Gastrocnemius medialis (tissue), 4 donors: ENCODE measurements around the gene POLR3H. TPM values are rescaled to one million over a fixed set of nuclear protein-coding genes. Genes with fewer than 3 reads are reported as not detected.

Source experiments
- ATAC-seq, 2 donors: fragments of 150-250 bp; one replicate each; pipeline ENCODE4 v1.9.1; 2016
- DNase-seq, 2 donors: peaks; one replicate each; pipeline ENCODE4 v3.0.0-alpha.2; 2019
- H3K27ac ChIP-seq, 4 donors: fragments of 200-600 bp; sonication (generic); 1 replicate in 1 of 4; 2 replicates in 3 of 4; pipeline ENCODE4 v1.5.1; 2016 to 2018; ENCODE audit warnings: mild to moderate bottlenecking in 2 of 4, moderate library complexity in 1 of 4
- H3K27me3 ChIP-seq, 3 donors: fragments of 200-600 bp; sonication (generic) in 2 of 3; 1 replicate in 1 of 3; 2 replicates in 2 of 3; pipeline versions ENCODE4 v1.5.1 to v1.6.0; 2016 to 2019; ENCODE audit warnings: mild to moderate bottlenecking in 1 of 3, moderate library complexity in 1 of 3
- H3K36me3 ChIP-seq, 2 donors: fragments of 200-600 bp; sonication (generic) in 1 of 2; one replicate each; pipeline ENCODE4 v1.5.1; 2017 to 2018
- H3K4me1 ChIP-seq, 2 donors: fragments of 200-600 bp; sonication (generic) in 1 of 2; one replicate each; pipeline ENCODE4 v1.5.1; 2016 to 2017; ENCODE audit warnings: mild to moderate bottlenecking in 2 of 2
- H3K4me3 ChIP-seq, 4 donors: fragments of 200-600 bp; sonication (generic) in 3 of 4; 1 replicate in 1 of 4; 2 replicates in 3 of 4; pipeline ENCODE4 v1.5.1; 2016 to 2019; ENCODE audit warnings: mild to moderate bottlenecking in 2 of 4
- H3K9me3 ChIP-seq, 3 donors: fragments of 200-600 bp; sonication (generic) in 2 of 3; 1 replicate in 1 of 3; 2 replicates in 2 of 3; pipeline ENCODE4 v1.5.1; 2016 to 2019
- CTCF ChIP-seq, 5 experiments: fragments of 450-650 bp in 3 of 5; fragments of 200-600 bp in 2 of 5; sonication (generic) in 2 of 5; IDR thresholded peaks in 4 of 5; conservative IDR thresholded peaks in 1 of 5; 1 replicate in 4 of 5; 2 replicates in 1 of 5; pipeline ENCODE4 v1.5.1; 2016 to 2019; ENCODE audit warnings: antibody characterized with exemption in 5 of 5, mild to moderate bottlenecking in 3 of 5, moderate library complexity in 3 of 5
- POLR2A ChIP-seq, 2 donors: fragments of 450-650 bp; IDR thresholded peaks; one replicate each; pipeline ENCODE4 v1.6.1; 2017; ENCODE audit warnings: antibody characterized with exemption in 2 of 2, mild to moderate bottlenecking in 2 of 2, moderate library complexity in 2 of 2
- in situ Hi-C, 4 donors: fragments of 200-750 bp; cut with MboI; loops; one replicate each; pipeline versions ENCODE4 v1.15.0 to v1.8.0; 2017; ENCODE audit warnings: low sequenced_read_pairs in 4 of 4
- intact Hi-C: fragments of 100-400 bp; cut with DNase I; formaldehyde crosslinking; loops from one replicate; pipeline ENCODE4 v1.15.1; 2023; ENCODE audit warnings: low total_unique reads
- total RNA-seq, 4 donors: library from RNA; depleted of rRNA; stranded (reverse); fragments of >200 nt; gene quantifications; one replicate each; pipeline versions ENCODE4 v1.1.0 to v1.2.3, GENCODE V29; 2016

The POLR3H gene
- total RNA-seq, 4 donors from 2014 or later, result 5.7 to 11.0 (median 6.9) TPM

GRCh38 chr22:41548830-41549211 is 4.6 kb upstream of the POLR3H start:
- DNase-seq (no peak), ATAC-seq (no peak)
- H3K27ac ChIP-seq, result no peak overlapping the region
- no peaks in the 10 kb centered on the region for H3K36me3 ChIP-seq
- in situ Hi-C loops, result loop anchor here in 1 of 4 donors (25.0 kb wide), 1 partner anchor 262 kb away; the partner anchor contains the start of gene RANGAP1
- H3K27me3 ChIP-seq, result peaks cover 0 to 2% (median 0%) of the 10 kb centered on the region in 3 donors
- no peak overlapping the region for H3K4me3 ChIP-seq
- intact Hi-C loops, result loop anchor here (10.0 kb wide), 1 partner anchor 694 kb away; the partner anchor contains the start of genes ST13 and XPNPEP3
- peaks cover 5 to 8% of the 10 kb centered on the region in 2 donors for H3K4me1 ChIP-seq
- TF ChIP-seq POLR2A (IDR thresholded peaks at IDR 0.05) (no peak), CTCF (IDR thresholded peaks at IDR 0.05 in 4 of 5, conservative IDR thresholded peaks at IDR 0.05 in 1 of 5) (no peak)
- no peaks in the 10 kb centered on the region for H3K9me3 ChIP-seq

- H3K27me3 ChIP-seq, result no peaks in the 10 kb centered on the region
- peak overlapping the region; percentile 85 to 95 (median 88) for H3K27ac ChIP-seq
- no peak for ATAC-seq
- no peaks in the 10 kb centered on the region for H3K9me3 ChIP-seq
- peak overlapping the region; percentile 78 to 90 (median 86) for H3K4me3 ChIP-seq
- in situ Hi-C loops, result loop anchor here in 1 of 4 donors (25.0 kb wide), 1 partner anchor 258 kb away; the partner anchor contains the start of gene RANGAP1
- intact Hi-C loops, result loop anchor here (1.0 to 10.0 kb wide), 4 partner anchors 44 to 690 kb away; partner anchors contain the start of genes DESI1, PMM1, RANGAP1 and ST13
- no peaks in the 10 kb centered on the region for H3K36me3 ChIP-seq
- no peak for TF ChIP-seq CTCF (IDR thresholded peaks at IDR 0.05 in 4 of 5, conservative IDR thresholded peaks at IDR 0.05 in 1 of 5)
- TF ChIP-seq POLR2A (IDR thresholded peaks at IDR 0.05), result no peak
- H3K4me1 ChIP-seq, result peaks cover 17 to 25% of the 10 kb centered on the region in 2 donors
- no peak for DNase-seq
These were observed 604 bp upstream of the POLR3H start for GRCh38 chr22:41544671-41545476.

- Histone ChIP-seq H3K9me3 (no peaks in the 10 kb centered on the region), H3K4me1 (peaks cover 17 to 25% of the 10 kb centered on the region in 2 donors), H3K27me3 (no peaks in the 10 kb centered on the region), H3K27ac (peak overlapping the region in 1 of 4 donors; percentile 90), H3K4me3 (no peak overlapping the region), H3K36me3 (no peaks in the 10 kb centered on the region)
- intact Hi-C loops, result loop anchor here (10.0 kb wide), 1 partner anchor 687 kb away; the partner anchor contains the start of genes ST13 and XPNPEP3
- in situ Hi-C loops, result loop anchor here in 1 of 4 donors (25.0 kb wide), 1 partner anchor 255 kb away; the partner anchor contains the start of gene RANGAP1
- ATAC-seq, result no peak
- no peak for DNase-seq
- TF ChIP-seq POLR2A (IDR thresholded peaks at IDR 0.05) (no peak), CTCF (IDR thresholded peaks at IDR 0.05 in 4 of 5, conservative IDR thresholded peaks at IDR 0.05 in 1 of 5) (no peak)
These were observed 2.0 kb downstream of the POLR3H start for GRCh38 chr22:41542224-41542623.

GRCh38 chr22:41541484-41541883 is 2.8 kb downstream of the POLR3H start:
- H3K9me3 ChIP-seq, result no peaks in the 10 kb centered on the region
- ATAC-seq (no peak), DNase-seq (no peak)
- no peaks in the 10 kb centered on the region for H3K27me3 ChIP-seq
- intact Hi-C loops (loop anchor here (10.0 kb wide), 1 partner anchor 687 kb away; the partner anchor contains the start of genes ST13 and XPNPEP3), in situ Hi-C loops (loop anchor here in 1 of 4 donors (25.0 kb wide), 1 partner anchor 254 kb away; the partner anchor contains the start of gene RANGAP1)
- H3K4me3 ChIP-seq, result no peak overlapping the region
- no peaks in the 10 kb centered on the region for H3K36me3 ChIP-seq
- H3K27ac ChIP-seq, result no peak overlapping the region
- TF ChIP-seq CTCF (IDR thresholded peaks at IDR 0.05 in 4 of 5, conservative IDR thresholded peaks at IDR 0.05 in 1 of 5), result no peak
- TF ChIP-seq POLR2A (IDR thresholded peaks at IDR 0.05), result no peak
- peaks cover 17 to 25% of the 10 kb centered on the region in 2 donors for H3K4me1 ChIP-seq
